KOPT-K1 (cell line): ENCODE data around the gene ANTKMT.
"Not testable (repeated sequence)": the region's sequence is repeated elsewhere in the genome, so short reads cannot be mapped to it uniquely, and the experiment has no call there.

ENCODE experiments used
- H3K27ac ChIP-seq: fragments of 200-600 bp; sonication (generic); 2 replicates; pipeline ENCODE4 v1.5.1; 2016; ENCODE audit warnings: antibody characterized with exemption, mild to moderate bottlenecking, low read depth, low read length; ENCODE audit not compliant: poor library complexity, severe bottlenecking
- H3K36me3 ChIP-seq: fragments of 200-600 bp; sonication (generic); 2 replicates; pipeline ENCODE4 v1.5.1; 2017; ENCODE audit warnings: antibody characterized with exemption, mild to moderate bottlenecking, low read length, moderate library complexity; ENCODE audit not compliant: insufficient read depth
- H3K9me3 ChIP-seq: fragments of 200-600 bp; sonication (generic); 2 replicates; pipeline ENCODE4 v1.5.1; 2017; ENCODE audit warnings: antibody characterized with exemption, low read length, mild to moderate bottlenecking; ENCODE audit not compliant: insufficient read depth, poor library complexity, severe bottlenecking

The ANTKMT gene

GRCh38 chr16:746637-747036 lies 25.7 kb downstream of the ANTKMT start:
- no peaks in the 10 kb centered on the region for H3K9me3 ChIP-seq
- H3K36me3 ChIP-seq = no peaks in the 10 kb centered on the region
- H3K27ac ChIP-seq = no peak overlapping the region

DNA sequence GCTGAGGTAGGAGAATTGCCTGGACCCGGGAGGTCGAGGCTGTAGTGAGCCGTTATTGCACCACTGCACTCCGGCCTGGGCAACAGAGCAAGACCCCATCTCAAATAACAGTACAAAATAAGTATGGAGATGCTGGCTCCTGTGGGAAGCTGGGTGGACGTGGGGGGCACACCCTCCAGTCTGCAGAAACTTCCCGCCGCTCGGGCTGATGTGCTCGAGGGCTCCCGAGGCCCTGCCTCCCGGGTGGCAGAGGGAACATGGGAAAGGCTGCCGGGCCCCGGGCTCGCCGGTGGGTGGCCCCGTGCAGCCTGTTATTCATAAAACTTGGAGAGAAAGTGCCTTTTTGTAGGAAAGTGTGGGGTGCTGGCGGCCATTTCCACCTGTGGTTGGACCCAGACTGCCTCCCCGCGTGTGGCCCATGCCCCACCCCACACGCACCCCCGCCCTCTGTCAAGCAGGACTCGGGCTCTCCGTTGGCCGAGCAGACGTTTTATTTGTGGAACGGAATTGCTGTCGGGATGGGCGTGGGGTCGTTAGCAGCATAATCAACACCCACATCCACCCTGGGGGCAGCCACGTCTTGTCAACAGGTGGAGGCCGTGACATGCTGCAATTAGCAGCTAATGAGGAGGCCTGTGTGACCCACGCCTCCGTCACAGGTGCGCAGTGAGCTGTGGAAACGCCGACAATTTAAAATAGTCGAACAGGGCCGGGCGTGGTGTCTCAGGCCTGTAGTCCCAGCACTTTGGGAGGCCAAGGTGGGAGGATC lies 27.2 kb downstream of the ANTKMT start:
- Histone ChIP-seq H3K9me3 (no peaks in the 10 kb centered on the region), H3K36me3 (no peaks in the 10 kb centered on the region), H3K27ac (no peak overlapping the region)

DNA sequence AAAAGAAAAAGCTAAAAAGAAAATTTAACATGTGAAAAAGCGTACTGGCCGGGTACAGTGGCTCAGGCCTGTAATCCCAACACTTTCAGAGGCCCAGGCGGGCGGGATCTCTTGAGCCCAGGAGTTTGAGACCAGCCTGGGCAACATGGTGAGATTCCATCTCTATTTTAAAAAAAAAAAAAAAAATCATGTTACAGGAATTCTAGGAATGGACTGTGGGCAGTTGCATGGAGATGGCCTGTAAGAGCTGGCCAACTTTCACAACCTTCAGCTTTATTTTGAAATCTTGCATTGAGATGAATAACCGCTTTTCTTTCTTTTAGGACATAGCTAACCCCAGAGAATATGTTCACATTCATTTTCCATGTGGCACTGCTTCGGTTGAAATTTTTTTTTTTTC lies 28.1 kb downstream of the ANTKMT start:
- H3K36me3 ChIP-seq = no peaks in the 10 kb centered on the region
- no peak overlapping the region for H3K27ac ChIP-seq
- no peaks in the 10 kb centered on the region for H3K9me3 ChIP-seq

- no peaks in the 10 kb centered on the region for H3K36me3 ChIP-seq
- no peaks in the 10 kb centered on the region for H3K9me3 ChIP-seq
- H3K27ac ChIP-seq = no peak overlapping the region
Measured at GRCh38 chr16:750485-750884, 29.5 kb downstream of the ANTKMT start.

GRCh38 chr16:751152-752006 lies 30.4 kb downstream of the ANTKMT start:
- H3K27ac ChIP-seq = no peak overlapping the region
- no peaks in the 10 kb centered on the region for H3K9me3 ChIP-seq
- H3K36me3 ChIP-seq = no peaks in the 10 kb centered on the region

DNA sequence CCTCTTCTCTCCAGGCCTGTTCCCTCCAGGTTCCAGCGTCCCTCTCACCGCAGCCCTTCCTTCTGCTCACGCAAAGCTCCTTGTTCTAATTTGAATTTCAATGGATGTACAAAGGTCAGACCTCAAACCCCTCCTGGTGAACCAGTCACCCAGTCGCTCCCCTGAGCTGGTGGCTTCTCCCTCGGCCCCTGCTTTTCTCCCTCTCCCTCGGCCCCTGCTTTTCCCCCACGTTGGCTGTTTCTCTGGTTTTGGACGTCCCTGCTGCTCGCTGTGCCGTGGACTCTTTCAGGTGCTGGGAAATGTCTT lies 31.0 kb downstream of the ANTKMT start:
- Histone ChIP-seq H3K36me3 (no peaks in the 10 kb centered on the region), H3K27ac (no peak overlapping the region), H3K9me3 (no peaks in the 10 kb centered on the region)

DNA sequence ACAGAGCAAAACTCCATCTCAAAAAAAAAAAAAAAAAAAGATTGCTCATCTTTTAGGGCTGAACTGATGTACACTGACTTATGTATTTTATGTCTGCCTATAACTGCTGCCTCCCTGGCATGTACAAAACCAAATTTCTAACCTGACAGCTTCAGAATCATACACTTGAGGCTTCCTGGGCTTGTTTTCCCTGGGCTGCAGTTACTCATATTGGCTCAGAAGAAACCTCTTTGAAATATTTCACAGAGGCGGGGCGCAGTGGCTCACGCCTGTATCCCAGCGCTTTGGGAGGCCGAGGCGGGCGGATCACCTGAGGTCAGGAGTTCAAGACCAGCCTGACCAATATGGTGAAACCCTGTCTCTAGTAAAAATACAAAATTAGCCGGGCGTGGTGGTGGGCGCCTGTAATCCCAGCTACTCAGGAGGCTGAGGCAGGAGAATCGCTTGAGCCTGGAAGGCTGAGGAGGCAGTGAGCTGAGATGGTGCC lies 33.2 kb downstream of the ANTKMT start:
- H3K9me3 ChIP-seq, H3K36me3 ChIP-seq, H3K27ac ChIP-seq: not testable (repeated sequence)

DNA sequence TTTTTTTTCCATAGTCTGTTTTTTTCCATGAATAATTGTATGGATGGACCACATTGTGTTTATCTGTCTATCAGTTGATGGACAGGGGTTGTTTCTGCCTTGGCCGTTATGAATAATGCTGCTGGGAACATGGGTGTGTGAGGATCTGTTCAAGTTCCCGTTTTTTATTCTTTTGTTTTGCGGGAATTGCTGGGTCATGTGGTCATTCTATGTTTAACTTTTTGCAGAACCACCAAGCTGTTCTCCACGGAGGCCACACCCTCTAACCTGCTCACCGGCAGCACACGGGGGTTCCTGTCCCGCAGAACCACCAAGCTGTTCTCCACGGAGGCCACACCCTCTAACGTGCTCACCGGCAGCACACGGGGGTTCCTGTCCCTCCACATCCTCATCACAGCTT lies 33.7 kb downstream of the ANTKMT start:
- H3K27ac ChIP-seq = no peak overlapping the region
- no peaks in the 10 kb centered on the region for H3K36me3 ChIP-seq
- H3K9me3 ChIP-seq = no peaks in the 10 kb centered on the region

GRCh38 chr16:756428-756827 lies 35.5 kb downstream of the ANTKMT start:
- H3K27ac ChIP-seq = no peak overlapping the region
- no peaks in the 10 kb centered on the region for H3K36me3 ChIP-seq
- H3K9me3 ChIP-seq = no peaks in the 10 kb centered on the region

- no peaks in the 10 kb centered on the region for H3K36me3 ChIP-seq
- H3K27ac ChIP-seq = no peak overlapping the region
- H3K9me3 ChIP-seq = no peaks in the 10 kb centered on the region
Measured at GRCh38 chr16:759110-759910, 38.4 kb downstream of the ANTKMT start.

DNA sequence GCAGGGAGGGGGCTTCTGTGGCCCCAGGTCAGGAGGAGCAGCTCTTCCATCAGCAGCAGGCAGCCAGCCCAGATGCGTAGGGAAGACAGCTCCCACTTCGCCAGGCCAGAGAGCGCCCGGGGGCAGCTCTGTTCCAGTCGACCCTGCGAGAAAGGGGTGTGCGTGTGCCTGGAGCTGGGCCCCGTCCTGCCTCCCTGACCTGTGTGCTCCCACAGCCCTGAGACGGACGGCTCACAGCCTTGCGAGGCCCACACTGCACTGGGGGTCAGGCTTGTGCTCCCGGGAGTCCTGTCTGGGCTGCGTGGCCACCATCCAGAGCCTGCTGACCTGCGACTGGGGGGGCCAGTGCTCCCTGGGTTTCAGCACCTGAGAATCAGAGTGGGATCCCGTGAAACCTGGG lies 39.1 kb downstream of the ANTKMT start:
- Histone ChIP-seq H3K36me3 (no peaks in the 10 kb centered on the region), H3K27ac (no peak overlapping the region), H3K9me3 (no peaks in the 10 kb centered on the region)

DNA sequence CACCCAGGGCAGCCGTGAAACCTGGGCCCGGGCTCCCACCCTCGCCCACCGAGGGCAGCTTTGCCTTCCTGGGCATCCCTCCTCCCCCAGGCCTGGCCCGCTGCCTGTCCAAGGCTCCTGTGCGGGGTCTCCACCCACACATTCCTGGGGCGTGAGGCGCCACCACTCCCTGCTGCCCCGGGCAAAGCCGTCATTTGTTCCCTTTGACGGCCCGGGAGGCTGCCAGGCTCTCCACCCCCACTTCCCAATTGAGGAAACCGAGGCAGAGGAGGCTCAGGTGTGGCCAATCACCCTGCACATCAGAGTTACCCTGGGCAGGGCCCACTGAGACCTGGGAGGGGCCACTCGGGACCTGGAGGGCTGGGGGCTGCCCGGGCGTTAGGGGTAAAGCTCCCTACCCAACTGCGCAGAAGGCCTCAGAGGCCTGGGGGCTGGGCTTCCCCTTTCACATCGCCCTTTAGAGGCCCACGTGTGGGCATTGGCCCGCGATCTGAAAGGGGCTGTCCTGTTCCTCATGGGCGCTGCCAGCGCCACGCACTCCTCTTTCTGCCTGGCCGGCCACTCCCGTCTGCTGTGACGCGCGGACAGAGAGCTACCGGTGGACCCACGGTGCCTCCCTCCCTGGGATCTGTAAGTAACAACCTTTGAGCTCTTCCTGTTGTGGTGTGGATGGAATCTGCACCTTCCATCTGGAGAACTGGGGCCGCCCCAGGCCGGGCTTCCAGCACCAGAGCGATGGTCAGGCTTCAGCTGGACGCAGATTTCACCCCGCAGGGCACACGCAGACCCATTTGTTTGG lies 39.8 kb downstream of the ANTKMT start, which contains the start of gene MSLN:
TSS of gene MSLN (plus strand) at position 190 of the 799 bp plus-strand sequence. CDS start 1,947 bp downstream, outside the sequence.
- no peaks in the 10 kb centered on the region for H3K9me3 ChIP-seq
- no peaks in the 10 kb centered on the region for H3K36me3 ChIP-seq
- H3K27ac ChIP-seq = no peak within 1 kb of the TSS

GRCh38 chr16:761625-762513 lies 40.9 kb downstream of the ANTKMT start:
- Histone ChIP-seq H3K27ac (no peak overlapping the region), H3K36me3 (no peaks in the 10 kb centered on the region)

More at GRCh38 chr16:761625-762513, 40.9 kb downstream of the ANTKMT start:
- no peaks in the 10 kb centered on the region for H3K9me3 ChIP-seq
